ENCODE measurements around the gene ORM2. TPM values are rescaled to one million over a fixed set of nuclear protein-coding genes. Genes with fewer than 3 reads are reported as not detected.

Gene ORM2
- total and polyA plus RNA-seq, 2 of the 8 experiments (the other 6 are each of a cell fraction or from before 2014, with no cell fraction given) = 1.3 TPM; not detected in 1

DNA sequence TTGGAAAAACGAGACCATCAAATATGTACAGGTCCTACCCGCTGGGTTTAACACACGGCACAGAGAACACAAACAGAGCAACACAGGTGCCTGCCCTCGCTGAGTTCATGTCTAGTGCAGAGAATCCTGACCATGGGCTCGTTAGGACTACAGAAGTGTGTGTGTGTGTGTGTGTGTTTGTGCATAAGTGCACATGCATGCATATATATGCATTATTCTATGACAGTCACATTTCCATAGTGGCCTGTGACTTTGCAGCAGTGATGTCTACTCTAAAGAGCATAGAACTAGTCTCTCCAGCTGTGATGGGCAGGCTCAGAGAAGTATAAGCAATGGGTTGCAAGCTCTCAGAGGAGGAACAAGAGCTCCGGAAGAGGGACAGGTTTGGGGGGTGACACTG is 27.7 kb downstream of the ORM2 start:
- no peak overlapping the region for H3K4me2 ChIP-seq (ENCODE audit: insufficient read depth in 1 of 2, low read depth in 2 of 2, low read length in 2 of 2)
- peaks cover 13 to 64% (median 46%) of the 10 kb centered on the region in 4 experiments for H3K36me3 ChIP-seq (ENCODE audit: control insufficient read depth in 2 of 4, insufficient read depth in 4 of 4, low read length in 3 of 4)
- no peaks in the 10 kb centered on the region for H3K23me2 ChIP-seq (ENCODE audit: low read depth, low read length)
- TF ChIP-seq GABPA (IDR thresholded peaks at IDR 0.05; ENCODE audit: borderline replicate concordance, insufficient read depth, low read length) (no peak), KDM1A (IDR thresholded peaks at IDR 0.05; ENCODE audit: borderline replicate concordance, low read length) (no peak), HDAC6 (IDR thresholded peaks at IDR 0.05; ENCODE audit: low read depth, low read length) (no peak), KDM4A (IDR thresholded peaks at IDR 0.05; ENCODE audit: low read depth, low read length, severe bottlenecking) (no peak), RBBP5 (IDR thresholded peaks at IDR 0.05; ENCODE audit: borderline replicate concordance, low read depth, low read length) (no peak), SP4 (IDR thresholded peaks at IDR 0.05; ENCODE audit: low read length) (no peak), CBX8 (IDR thresholded peaks at IDR 0.05; ENCODE audit: borderline replicate concordance, low read depth, low read length) (no peak), SIN3A (conservative IDR thresholded peaks at IDR 0.05 in 1 of 2, IDR thresholded peaks at IDR 0.05 in 1 of 2; ENCODE audit: low read depth in 1 of 2, low read length in 2 of 2) (no peak), CHD1 (IDR thresholded peaks at IDR 0.05; ENCODE audit: low read depth, low read length) (no peak), MAX (IDR thresholded peaks at IDR 0.05) (no peak), TBP (IDR thresholded peaks at IDR 0.05; ENCODE audit: low read depth, low read length) (no peak)
- TF ChIP-seq, protein P1, sequence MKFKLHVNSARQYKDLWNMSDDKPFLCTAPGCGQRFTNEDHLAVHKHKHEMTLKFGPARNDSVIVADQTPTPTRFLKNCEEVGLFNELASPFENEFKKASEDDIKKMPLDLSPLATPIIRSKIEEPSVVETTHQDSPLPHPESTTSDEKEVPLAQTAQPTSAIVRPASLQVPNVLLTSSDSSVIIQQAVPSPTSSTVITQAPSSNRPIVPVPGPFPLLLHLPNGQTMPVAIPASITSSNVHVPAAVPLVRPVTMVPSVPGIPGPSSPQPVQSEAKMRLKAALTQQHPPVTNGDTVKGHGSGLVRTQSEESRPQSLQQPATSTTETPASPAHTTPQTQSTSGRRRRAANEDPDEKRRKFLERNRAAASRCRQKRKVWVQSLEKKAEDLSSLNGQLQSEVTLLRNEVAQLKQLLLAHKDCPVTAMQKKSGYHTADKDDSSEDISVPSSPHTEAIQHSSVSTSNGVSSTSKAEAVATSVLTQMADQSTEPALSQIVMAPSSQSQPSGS (IDR thresholded peaks at IDR 0.05; ENCODE audit: low read length) = no peak

More for the DNA sequence above, 27.7 kb downstream of the ORM2 start:
- H3K4me1 ChIP-seq (replicated peaks in 1 of 4; ENCODE audit: control insufficient read depth in 3 of 4, insufficient read depth in 4 of 4, low read length in 3 of 4) = no peaks in the 10 kb centered on the region
- H3K4ac ChIP-seq (replicated peaks; ENCODE audit: insufficient read length, low read depth, low read length) = no peak overlapping the region
- H3K4me3 ChIP-seq (ENCODE audit: extremely low read depth in 1 of 4, insufficient read depth in 2 of 4, low read depth in 3 of 4, low read length in 4 of 4) = no peak overlapping the region
- 94% methylated on average over 6 of the region's 6 CpGs; no CpG with 5 or more reads in 1 of the 2 experiments for WGBS, 2 experiments (ENCODE audit: extremely low coverage in 1 of 2, insufficient coverage in 1 of 2, insufficient read length in 1 of 2, insufficient replicate concordance in 2 of 2, low coverage in 1 of 2, low lambda C conversion rate in 2 of 2, missing lambda C conversion rate in 1 of 2)
- no peak overlapping the region for H2BK120ac ChIP-seq (replicated peaks; ENCODE audit: low read depth, low read length)
- no peak overlapping the region for H2BK15ac ChIP-seq (ENCODE audit: low read length)
- no peak for FAIRE-seq
- ChIA-PET POLR2A (ENCODE audit: partially characterized antibody) (interaction anchor here (1.0 to 2.1 kb wide), 4 partner anchors 14 to 31 kb away, joined by 3 to 5 read pairs (median 4); no protein-coding TSS in a partner anchor), CTCF (ENCODE audit: partially characterized antibody) (interaction anchor here (1.4 kb wide), 1 partner anchor 13 kb away, joined by 3 read pairs; no protein-coding TSS in a partner anchor)
- no peak overlapping the region for H3K18ac ChIP-seq (ENCODE audit: extremely low read depth, low read length)
- no peak overlapping the region for H3K27ac ChIP-seq (ENCODE audit: low read depth, low read length)
- no peaks in the 10 kb centered on the region for H3K27me3 ChIP-seq (replicated peaks in 1 of 4; ENCODE audit: control insufficient read depth in 3 of 4, extremely low read depth in 1 of 4, insufficient read depth in 3 of 4, low read length in 3 of 4)
- no peak overlapping the region for H2BK20ac ChIP-seq (ENCODE audit: low read length)
- no peak overlapping the region for H2AK5ac ChIP-seq (ENCODE audit: low read depth, low read length)
- H3K79me1 ChIP-seq (ENCODE audit: low read depth, low read length) = no peaks in the 10 kb centered on the region
- no peak overlapping the region for H3K14ac ChIP-seq (ENCODE audit: insufficient read length)
- no peak for DNase-seq (ENCODE audit: low read depth in 1 of 2, low spot score in 2 of 2)
- no peak overlapping the region for H4K8ac ChIP-seq (ENCODE audit: extremely low read depth, insufficient read depth, low read length)
- H2BK12ac ChIP-seq (ENCODE audit: low read depth, low read length) = no peak overlapping the region
- H4K20me1 ChIP-seq (replicated peaks in 1 of 2; ENCODE audit: control insufficient read depth in 1 of 2, insufficient read depth in 2 of 2, low read length in 2 of 2) = peaks cover 0 to 5% of the 10 kb centered on the region in 2 experiments
- H2AFZ ChIP-seq (ENCODE audit: low read length) = no peak overlapping the region
- no peak overlapping the region for H4K5ac ChIP-seq (ENCODE audit: insufficient read length, low read depth, low read length)
- H3K23ac ChIP-seq (ENCODE audit: insufficient read length) = no peak overlapping the region
- H4K91ac ChIP-seq (replicated peaks; ENCODE audit: insufficient read length, low read length) = no peak overlapping the region
- no peaks in the 10 kb centered on the region for H3K79me2 ChIP-seq (ENCODE audit: control insufficient read depth in 1 of 2, insufficient read depth in 2 of 2, low read length in 2 of 2)
- no peak overlapping the region for H2BK5ac ChIP-seq (ENCODE audit: low read depth, low read length)
- H3K56ac ChIP-seq (replicated peaks; ENCODE audit: insufficient read length, low read depth, low read length) = no peak overlapping the region
- no peak overlapping the region for H3K9ac ChIP-seq (replicated peaks in 1 of 4; ENCODE audit: extremely low read depth in 1 of 4, low read depth in 3 of 4, low read length in 3 of 4)
- no peaks in the 10 kb centered on the region for H3K9me3 ChIP-seq (ENCODE audit: insufficient read depth in 2 of 2, low read depth in 1 of 2, low read length in 1 of 2)
